Peyer's patch (tissue), 4 donors: ENCODE measurements around the gene SNX3. TPM values are rescaled to one million over a fixed set of nuclear protein-coding genes. Genes with fewer than 3 reads are reported as not detected.
A peak's percentile ranks its signal among the peaks of the same experiment; 100 is the strongest.
"Not testable (repeated sequence)": the region's sequence is repeated elsewhere in the genome, so short reads cannot be mapped to it uniquely, and the experiment has no call there.

Source experiments
- DNase-seq, 3 donors: peaks; one replicate each; pipeline ENCODE4 v3.0.0-alpha.2; 2017 to 2019
- H3K27ac ChIP-seq, 4 donors: fragments of 200-600 bp; sonication (generic); one replicate each; pipeline ENCODE4 v1.5.1; 2016 to 2019
- H3K27me3 ChIP-seq, 2 donors: fragments of 200-600 bp; sonication (generic); one replicate each; pipeline ENCODE4 v1.5.1; 2019
- H3K36me3 ChIP-seq, 3 donors: fragments of 200-600 bp; sonication (generic); one replicate each; pipeline ENCODE4 v1.5.1; 2016 to 2019
- H3K4me1 ChIP-seq, 4 donors: fragments of 200-600 bp; sonication (generic); one replicate each; pipeline ENCODE4 v1.5.1; 2016 to 2019
- H3K4me3 ChIP-seq, 4 donors: fragments of 200-600 bp; sonication (generic); 1 replicate in 3 of 4; 2 replicates in 1 of 4; pipeline ENCODE4 v1.5.1; 2016 to 2019; ENCODE audit warnings: mild to moderate bottlenecking in 1 of 4
- H3K9me3 ChIP-seq, 4 donors: fragments of 200-600 bp; sonication (generic); one replicate each; pipeline ENCODE4 v1.5.1; 2016 to 2019; ENCODE audit warnings: mild to moderate bottlenecking in 1 of 4
- CTCF ChIP-seq, 6 experiments: fragments of 450-650 bp in 4 of 6; fragments of 200-600 bp in 2 of 6; sonication (generic) in 1 of 6; IDR thresholded peaks; one replicate each; pipeline ENCODE4 v1.5.1; 2017 to 2019; ENCODE audit warnings: antibody characterized with exemption in 6 of 6, mild to moderate bottlenecking in 3 of 6, moderate library complexity in 1 of 6
- POLR2A ChIP-seq, 2 donors: fragments of 450-650 bp; IDR thresholded peaks; one replicate each; pipeline ENCODE4 v1.5.1; 2017; ENCODE audit warnings: antibody characterized with exemption in 2 of 2, mild to moderate bottlenecking in 2 of 2, moderate library complexity in 2 of 2
- total RNA-seq, 4 donors: library from RNA; depleted of rRNA; stranded (reverse); fragments of >200 nt; gene quantifications; one replicate each; pipeline ENCODE4 v1.1.0, GENCODE V29; 2016

The SNX3 gene
- total RNA-seq, 4 donors from 2014 or later = 71.0 to 110 (median 96.8) TPM

- Histone ChIP-seq H3K9me3 (no peaks in the 10 kb centered on the region), H3K27ac (no peak overlapping the region), H3K27me3 (no peaks in the 10 kb centered on the region), H3K4me3 (no peak overlapping the region), H3K36me3 (no peaks in the 10 kb centered on the region), H3K4me1 (no peaks in the 10 kb centered on the region)
- TF ChIP-seq CTCF (IDR thresholded peaks at IDR 0.05) (no peak), POLR2A (IDR thresholded peaks at IDR 0.05) (no peak)
- DNase-seq = no peak
Observed at GRCh38 chr6:108275976-108276375, 15.1 kb upstream of the SNX3 start.

- no peak for DNase-seq
- H3K9me3 ChIP-seq = no peaks in the 10 kb centered on the region
- no peak overlapping the region for H3K27ac ChIP-seq
- TF ChIP-seq CTCF (IDR thresholded peaks at IDR 0.05) (no peak), POLR2A (IDR thresholded peaks at IDR 0.05) (no peak)
- no peak overlapping the region for H3K4me3 ChIP-seq
- no peaks in the 10 kb centered on the region for H3K27me3 ChIP-seq
- H3K4me1 ChIP-seq = no peaks in the 10 kb centered on the region
- H3K36me3 ChIP-seq = no peaks in the 10 kb centered on the region
Observed at GRCh38 chr6:108274546-108274945, 13.7 kb upstream of the SNX3 start.

- not testable (repeated sequence) for H3K9me3 ChIP-seq, DNase-seq, H3K27ac ChIP-seq, H3K27me3 ChIP-seq, H3K4me3 ChIP-seq, H3K4me1 ChIP-seq, H3K36me3 ChIP-seq
Observed at GRCh38 chr6:108269955-108270354, 9.1 kb upstream of the SNX3 start.

- Histone ChIP-seq H3K27ac (no peak overlapping the region), H3K4me1 (no peaks in the 10 kb centered on the region), H3K27me3 (no peaks in the 10 kb centered on the region), H3K4me3 (no peak overlapping the region), H3K36me3 (no peaks in the 10 kb centered on the region), H3K9me3 (no peaks in the 10 kb centered on the region)
- no peak for DNase-seq
- TF ChIP-seq CTCF (IDR thresholded peaks at IDR 0.05) (no peak), POLR2A (IDR thresholded peaks at IDR 0.05) (no peak)
Observed at GRCh38 chr6:108268845-108269244, 8.0 kb upstream of the SNX3 start.

- H3K4me3 ChIP-seq = no peak overlapping the region
- H3K4me1 ChIP-seq = peaks cover 0 to 12% (median 7%) of the 10 kb centered on the region in 4 donors
- no peaks in the 10 kb centered on the region for H3K36me3 ChIP-seq
- TF ChIP-seq POLR2A (IDR thresholded peaks at IDR 0.05) (no peak), CTCF (IDR thresholded peaks at IDR 0.05) (no peak)
- no peaks in the 10 kb centered on the region for H3K27me3 ChIP-seq
- H3K27ac ChIP-seq = no peak overlapping the region
- no peaks in the 10 kb centered on the region for H3K9me3 ChIP-seq
- no peak for DNase-seq
Observed at GRCh38 chr6:108263371-108263770, 2.5 kb upstream of the SNX3 start.

- Histone ChIP-seq H3K27ac (peak overlapping the region; percentile 89 to 97 (median 92)), H3K9me3 (no peaks in the 10 kb centered on the region), H3K4me3 (peak overlapping the region; percentile 63 to 85 (median 77)), H3K27me3 (no peaks in the 10 kb centered on the region), H3K36me3 (peaks cover 0 to 6% (median 0%) of the 10 kb centered on the region in 3 donors), H3K4me1 (peaks cover 0 to 23% (median 8%) of the 10 kb centered on the region in 4 donors)
- peak; percentile 52 to 68 (median 54) for DNase-seq
- TF ChIP-seq CTCF (IDR thresholded peaks at IDR 0.05) = peak in 1 of 6 experiments; percentile 20
- TF ChIP-seq POLR2A (IDR thresholded peaks at IDR 0.05) = no peak
Observed at GRCh38 chr6:108260126-108260808, 573 bp downstream of the SNX3 start.
